Thyroid gland (tissue), 4 donors: ENCODE measurements around the gene ASGR1.

Experiments
- CTCF ChIP-seq, 6 experiments: fragments of 200-600 bp in 3 of 6; fragments of 450-650 bp in 3 of 6; sonication (generic) in 3 of 6; IDR thresholded peaks; one replicate each; pipeline ENCODE4 v1.5.1; 2016 to 2019; ENCODE audit warnings: antibody characterized with exemption in 6 of 6, mild to moderate bottlenecking in 2 of 6, inconsistent platforms in 1 of 6, moderate library complexity in 1 of 6
- POLR2A ChIP-seq, 2 donors: fragments of 450-650 bp; IDR thresholded peaks; one replicate each; pipeline ENCODE4 v1.6.1; 2017; ENCODE audit warnings: antibody characterized with exemption in 2 of 2, mild to moderate bottlenecking in 2 of 2, moderate library complexity in 1 of 2

GRCh38 chr17:7131423-7131791 is 47.8 kb downstream of the ASGR1 start:
- TF ChIP-seq CTCF (IDR thresholded peaks at IDR 0.05) = no peak
- no peak for TF ChIP-seq POLR2A (IDR thresholded peaks at IDR 0.05)
